COLO668 (cell line): Measurements from ENCODE around the gene PATJ.

Experiments
- DNase-seq: peaks from one replicate; lab custom pipeline; 2025; ENCODE audit not compliant: unreplicated experiment; lab: John Stamatoyannopoulos, UW

The PATJ gene

DNA sequence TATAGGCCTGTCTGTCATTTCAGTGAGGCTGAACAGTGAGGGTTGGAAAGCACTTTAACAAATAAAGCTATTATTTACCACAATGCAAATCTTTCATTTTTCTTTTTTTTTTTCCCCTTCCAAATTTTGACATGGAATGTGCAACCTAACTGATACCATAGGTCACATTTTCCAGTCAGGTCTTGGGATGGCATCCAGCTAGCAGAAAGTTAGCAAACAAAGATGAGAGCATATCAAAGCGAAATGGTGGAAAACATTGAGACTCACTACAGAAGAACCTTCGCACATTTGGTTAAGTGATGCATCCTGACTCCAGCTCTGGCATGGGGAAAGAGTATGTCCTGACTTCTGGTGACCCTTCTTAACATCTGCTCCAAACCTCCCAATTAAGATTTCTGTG is 347.3 kb downstream of the PATJ start:
- no peak for DNase-seq

DNA sequence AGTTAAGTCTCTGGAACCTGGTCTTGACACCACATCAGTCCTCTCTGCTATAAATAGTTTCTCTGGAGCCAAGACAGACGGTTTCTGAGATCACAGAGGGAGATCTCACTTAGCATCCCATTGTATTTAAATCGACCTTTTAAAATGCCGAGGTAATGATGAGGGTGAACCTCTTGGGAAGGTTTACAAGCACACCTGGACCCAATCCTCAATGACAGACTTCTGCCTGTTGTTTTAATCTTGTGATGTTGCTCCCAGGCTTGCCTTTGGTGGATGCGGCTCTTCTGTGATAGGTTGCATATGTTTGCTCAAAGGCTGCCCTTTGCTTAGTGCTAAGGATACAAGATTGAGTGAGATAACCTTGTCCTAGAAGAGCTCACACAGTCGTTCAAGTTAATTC is 347.7 kb downstream of the PATJ start:
- no peak for DNase-seq

DNA sequence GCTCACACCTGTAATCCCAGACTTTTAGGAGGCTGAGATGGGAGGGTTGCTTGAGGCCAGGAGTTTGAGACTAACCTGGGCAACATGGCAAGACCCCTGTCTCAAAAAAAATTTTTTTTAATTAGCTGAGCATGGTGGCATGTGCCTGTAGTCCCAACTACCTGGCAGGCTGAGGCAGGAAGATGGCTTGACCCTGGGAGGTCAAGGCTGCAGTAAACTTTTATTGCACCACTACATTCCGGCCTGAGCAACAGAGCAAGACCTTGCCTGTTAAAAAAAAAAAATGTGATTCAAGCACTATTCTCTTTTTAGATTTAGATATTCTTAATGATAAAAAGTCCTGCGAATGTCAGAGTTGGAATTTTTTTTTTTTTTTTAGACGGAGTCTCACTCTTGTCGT is 349.8 kb downstream of the PATJ start:
- DNase-seq: no peak

DNA sequence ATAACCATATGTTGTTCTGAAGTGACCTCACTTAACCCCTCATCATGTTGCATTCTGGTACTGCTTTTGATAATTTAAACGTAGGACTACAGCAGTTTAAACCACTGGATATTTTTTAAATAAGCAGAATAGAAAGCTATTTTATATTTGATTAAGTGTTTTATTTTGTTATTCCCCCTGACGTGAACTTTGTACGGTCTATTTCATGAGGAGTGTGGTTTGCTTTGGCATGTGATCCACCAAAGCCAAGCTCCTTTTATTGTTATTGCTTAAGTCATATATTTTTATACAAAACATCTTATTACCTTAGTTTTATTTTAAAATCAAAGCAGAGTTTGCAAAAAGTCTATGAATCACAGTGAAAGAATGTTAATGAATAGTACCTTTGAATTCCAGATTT is 351.0 kb downstream of the PATJ start:
- no peak for DNase-seq

DNA sequence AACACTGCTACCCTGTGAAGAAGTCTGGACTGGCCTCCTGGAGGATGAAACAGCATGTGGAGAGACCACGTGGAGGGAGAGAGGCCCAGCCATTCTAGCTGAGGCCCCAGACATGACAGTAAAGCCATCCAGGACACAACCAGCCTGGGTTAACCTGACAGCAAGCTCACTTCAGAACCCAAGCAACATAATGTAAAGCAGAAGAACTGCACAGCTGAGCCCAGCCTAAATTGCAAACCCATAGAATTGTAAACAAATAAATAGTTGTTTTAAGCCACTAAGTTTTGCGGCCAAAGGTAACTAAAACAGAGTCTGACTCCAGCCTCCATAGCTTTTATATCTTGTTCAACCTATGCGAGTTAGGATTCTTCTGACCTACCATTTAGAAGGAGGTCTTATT is 355.2 kb downstream of the PATJ start:
- DNase-seq: no peak

DNA sequence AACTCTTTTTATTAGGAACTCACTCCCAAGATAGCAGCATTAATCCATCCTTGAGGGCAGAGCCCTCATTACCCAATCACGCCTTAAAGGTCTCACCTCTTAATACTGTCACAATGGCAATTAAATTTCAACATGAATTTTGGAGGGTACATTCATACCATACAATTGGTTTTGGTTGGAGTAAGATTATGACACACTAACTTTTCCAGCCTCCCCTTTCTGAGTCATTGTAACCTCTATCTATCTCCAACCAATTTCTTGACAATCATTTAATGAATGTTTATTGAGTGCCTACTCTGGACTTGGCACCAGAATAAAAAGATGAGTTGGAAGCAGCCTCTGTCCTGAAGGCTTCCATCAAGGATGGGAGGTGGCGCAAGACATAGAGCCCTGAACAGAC is 358.2 kb downstream of the PATJ start:
- no peak for DNase-seq

DNA sequence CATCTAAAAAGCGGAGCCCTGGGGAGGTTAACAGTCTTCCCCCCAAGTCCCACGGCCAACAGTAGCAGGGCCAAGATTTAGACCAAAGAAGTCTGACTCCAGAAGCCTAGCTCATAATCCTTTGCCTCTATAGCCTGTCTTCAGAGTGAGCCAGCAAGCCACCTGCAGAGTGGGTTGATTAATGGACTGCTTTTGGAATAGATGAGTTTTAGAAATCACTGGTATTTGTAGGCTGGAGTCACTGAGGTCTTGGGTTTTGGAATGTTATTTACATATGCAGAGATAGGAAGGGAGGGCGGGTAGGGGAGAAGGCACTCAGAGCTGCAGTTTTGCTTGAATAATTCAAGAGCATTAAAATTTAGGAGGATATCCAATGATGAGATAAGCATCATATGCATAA is 361.6 kb downstream of the PATJ start:
- DNase-seq: no peak

DNA sequence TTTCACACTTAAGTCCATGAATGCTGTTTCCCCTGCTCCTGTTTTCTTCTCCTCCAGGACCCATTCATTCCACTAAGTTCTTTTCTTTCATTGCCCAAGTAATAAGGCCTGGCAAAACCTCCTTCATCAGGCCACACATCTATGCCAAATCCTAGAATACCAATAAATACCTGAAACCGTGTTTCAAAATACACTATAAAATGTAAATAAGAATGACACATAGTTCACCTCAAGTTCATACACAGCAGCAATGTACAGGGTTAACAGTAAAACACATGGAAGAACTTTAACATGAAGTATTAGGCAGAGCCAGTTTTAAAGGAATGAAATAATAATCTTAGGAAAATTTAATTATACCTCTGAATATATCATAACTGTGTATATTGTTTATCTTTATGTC is 365.6 kb downstream of the PATJ start:
- DNase-seq: no peak

DNA sequence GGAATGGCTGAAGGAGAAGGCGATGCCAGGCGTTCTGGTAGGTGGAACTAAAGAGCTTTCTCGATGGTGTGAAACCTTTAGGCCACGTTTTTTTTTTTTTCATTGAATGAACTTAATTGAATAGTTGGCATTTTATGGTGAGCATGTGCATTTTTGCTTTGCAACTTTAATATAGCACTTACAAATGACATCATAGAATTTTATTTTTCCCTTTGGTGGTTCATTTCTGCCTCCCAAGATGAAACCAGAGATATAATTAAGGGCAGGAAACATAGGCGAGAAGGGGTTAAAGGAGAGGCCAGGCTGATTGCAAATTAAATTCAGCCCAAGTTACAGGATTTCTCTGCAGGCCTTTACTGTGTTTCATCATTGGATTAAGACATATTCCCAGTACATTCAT is 366.8 kb downstream of the PATJ start:
- DNase-seq: no peak

DNA sequence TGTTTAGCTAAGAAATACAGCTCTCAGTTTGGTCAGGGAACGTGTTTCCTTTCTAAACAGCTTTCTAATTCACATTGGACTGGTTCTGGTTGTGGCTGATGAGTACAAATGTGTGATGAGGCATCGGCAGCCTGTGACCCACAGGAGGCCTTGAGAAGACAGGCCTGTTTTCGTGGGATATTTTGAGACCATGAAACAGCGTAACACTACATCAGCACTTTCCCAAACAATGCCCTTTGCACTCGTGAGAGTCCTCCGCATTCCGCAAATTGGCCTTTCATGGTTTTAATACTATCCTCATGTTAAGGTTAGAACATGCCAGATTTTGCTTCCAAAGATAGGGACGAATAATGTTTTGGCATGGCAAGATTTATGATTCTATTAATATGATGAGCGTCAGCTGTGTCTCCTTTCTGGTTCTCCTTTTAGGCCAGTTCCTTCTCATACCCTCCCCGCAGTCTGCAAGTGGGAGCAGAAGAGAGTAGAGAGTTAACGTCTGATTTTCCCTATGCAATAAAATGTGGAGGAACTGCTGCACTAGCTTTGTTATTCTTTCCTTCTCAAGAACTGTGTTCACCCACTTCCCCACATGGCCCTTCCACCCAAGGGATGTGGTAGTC is 368.0 kb downstream of the PATJ start:
- DNase-seq: no peak

DNA sequence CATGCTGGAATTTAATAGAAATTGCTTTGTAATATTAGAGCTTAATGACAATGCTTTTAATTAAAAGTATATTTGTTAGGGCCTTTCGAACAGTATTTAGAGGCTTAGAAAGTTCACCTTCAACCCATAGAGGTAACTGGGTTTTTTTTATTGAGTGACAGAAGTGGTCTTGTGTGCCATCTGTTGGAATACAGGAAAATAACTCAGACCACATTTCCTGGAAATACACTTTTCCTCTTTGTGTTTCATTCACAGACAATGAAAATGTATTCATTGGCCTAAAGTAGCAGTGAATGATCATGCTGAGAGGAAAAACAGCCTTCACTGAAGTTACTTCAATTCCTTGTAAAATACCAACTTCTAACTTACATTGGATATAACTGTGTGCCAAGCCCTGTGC is 368.8 kb downstream of the PATJ start:
- no peak for DNase-seq

DNA sequence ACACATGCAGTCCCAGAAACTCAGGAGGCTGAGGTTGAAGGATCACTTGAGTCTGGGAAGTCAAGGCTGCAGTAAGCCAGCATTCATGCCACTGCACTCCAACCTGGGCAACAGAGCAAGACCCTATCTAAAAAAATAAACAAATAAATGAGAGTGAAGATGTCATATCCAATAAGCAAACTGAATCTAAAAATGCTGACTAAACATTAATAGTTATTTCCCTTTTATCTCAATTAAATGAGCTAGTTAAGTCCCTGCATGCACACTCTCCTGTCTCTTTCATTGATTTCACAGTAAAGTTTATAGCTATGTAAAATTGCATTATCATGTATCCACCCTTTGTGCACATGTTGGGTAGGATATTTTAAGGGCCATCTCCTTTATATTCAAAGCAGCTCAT is 371.2 kb downstream of the PATJ start:
- no peak for DNase-seq

DNA sequence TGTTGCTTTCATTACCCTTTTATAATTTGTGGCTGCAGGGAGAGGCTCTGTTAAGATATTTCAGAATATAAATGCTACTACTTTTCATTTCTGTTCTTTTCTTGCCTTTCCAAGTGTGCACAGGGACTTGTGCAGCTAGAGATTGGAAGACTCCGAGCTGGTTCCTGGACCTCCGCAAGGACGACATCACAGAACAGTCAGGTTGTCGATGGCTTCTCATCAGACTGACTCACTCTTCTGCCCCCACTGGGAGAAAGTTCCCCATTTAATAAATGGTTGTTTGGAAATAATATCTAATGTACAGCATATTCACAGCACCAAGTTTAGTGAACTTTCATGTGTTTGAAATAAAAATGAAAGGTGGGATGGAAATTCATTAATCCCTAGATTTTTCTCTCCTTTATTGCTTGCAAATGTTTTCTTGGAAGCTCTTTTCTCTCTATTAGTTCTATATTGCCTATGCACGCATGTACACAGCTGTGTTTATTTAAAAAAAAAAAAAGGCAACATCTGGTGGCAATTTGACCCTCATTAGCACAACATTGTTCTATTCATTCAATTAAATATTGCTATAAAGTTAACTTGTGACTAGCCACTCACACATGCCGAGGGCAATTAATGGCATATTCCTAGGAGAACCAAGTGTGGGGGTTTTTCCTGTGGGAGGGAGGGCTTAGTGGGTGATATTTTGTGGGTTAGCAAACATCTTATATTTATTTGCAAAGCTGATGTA is 374.9 kb downstream of the PATJ start:
- no peak for DNase-seq

DNA sequence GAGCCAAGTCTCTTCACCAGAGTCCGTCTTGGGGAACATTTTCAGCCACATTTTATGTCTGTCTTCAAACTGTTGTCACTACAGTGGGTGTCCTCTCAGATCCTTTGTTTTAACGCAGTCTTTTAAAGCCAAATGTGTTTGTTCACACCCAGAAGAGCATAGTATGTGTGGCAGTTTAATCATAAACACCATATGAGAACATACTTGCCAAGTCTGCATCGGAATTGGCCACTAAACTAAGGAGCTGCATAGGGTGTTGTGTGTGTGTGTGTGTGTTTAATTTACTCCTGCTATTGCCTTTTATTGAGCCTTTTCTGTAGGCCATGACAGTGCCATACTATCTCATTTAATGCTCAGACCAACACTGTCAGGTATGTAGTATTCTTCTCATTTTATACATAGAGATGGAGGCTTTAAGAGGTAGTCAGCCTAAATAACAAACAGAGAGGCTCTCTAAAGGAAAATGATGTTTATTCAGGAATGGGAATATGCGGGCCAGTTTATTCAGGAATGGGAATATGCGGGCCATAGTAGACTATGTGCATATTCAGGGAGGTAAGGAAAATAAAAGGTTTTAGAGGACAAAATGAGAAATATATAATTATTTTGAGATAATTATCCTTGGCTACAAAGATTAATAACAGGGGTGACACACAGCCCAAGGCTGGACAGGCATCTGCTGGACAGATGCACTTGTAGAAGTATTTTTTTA is 384.5 kb downstream of the PATJ start:
- DNase-seq: no peak

DNA sequence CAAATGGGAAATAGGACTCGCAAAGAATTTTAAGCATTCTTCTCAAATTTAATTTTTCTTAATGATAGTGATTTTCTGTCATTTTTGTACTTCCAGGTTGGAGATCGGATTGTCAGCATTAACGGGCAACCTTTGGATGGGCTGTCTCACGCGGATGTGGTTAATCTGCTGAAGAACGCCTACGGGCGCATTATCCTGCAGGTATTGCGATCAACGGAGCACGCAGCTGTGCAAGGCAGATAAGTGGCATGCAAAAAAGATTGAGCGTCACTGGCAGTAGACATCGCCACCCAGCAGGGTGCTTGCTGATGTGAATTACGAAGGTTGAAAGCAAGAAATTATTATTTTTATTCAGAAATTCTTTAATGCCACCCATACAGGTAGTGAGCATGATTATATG is 386.5 kb downstream of the PATJ start:
- DNase-seq: no peak

DNA sequence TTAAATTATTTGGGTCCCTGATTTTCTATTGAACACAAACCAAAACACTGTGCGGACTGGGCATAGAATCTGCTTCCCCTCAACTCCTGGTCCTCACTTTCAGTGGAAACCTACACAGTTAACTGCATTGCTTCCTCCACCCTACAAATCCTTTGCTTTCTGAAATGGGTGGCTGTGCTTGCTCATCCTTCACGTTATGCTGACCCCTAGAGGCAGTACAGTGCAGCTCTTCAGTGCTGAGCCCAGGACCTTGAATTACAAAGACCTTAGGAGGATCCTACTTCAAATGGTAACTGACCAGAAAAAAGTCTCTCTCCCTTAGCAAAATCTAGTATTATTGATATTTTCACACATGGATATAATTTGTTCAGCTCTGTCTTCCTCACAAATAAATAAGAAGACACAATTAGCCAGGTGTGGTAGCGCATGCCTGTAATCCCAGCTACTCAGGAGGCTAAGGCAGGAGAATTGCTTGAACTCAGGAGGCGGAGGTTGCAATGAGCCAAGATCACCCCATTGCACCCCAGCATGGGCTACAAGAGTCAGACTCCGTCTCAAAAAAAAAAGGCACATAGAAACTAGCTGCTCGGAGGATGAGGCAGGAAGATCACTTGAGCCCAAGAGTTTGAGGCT is 388.9 kb downstream of the PATJ start:
- peak; percentile 29 for DNase-seq

DNA sequence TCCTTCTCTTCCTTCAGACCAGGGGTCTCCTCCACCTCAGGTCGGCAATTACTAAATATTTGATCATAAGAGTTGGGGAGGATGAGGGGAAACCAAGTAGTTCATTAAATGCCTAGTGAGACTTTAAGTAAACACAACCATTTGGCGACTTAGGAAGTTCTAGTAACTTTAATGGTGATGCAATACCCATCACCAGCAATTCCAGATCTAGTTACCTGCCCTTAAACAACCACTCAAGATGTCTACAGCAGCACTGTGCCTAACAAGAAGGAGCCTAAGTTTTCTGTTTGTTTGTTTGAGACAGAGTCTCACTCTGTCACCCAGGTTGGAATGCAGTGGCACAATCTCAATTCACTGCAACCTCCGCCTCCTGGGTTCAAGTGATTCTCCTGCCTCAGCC is 395.7 kb downstream of the PATJ start:
- DNase-seq: no peak

DNA sequence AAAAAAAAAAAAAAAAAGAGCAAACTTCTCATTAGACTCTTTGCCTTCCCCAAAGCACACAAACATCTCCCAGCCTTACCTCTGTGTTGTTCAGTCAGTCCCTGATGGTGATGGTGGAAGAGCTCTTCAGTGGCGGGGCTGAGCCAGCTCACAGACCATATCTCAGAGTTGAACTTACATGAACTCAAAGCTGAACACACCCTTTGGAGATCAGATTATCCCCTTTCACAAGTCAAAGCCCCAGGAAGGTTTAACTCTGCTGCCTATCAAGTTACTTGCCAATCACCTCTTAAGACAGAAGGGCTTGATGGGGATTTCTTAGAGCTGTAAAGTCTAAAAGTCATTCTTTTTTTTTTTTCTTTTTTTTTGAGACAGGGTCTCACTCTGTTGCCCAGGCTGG is 397.1 kb downstream of the PATJ start:
- DNase-seq: no peak

DNA sequence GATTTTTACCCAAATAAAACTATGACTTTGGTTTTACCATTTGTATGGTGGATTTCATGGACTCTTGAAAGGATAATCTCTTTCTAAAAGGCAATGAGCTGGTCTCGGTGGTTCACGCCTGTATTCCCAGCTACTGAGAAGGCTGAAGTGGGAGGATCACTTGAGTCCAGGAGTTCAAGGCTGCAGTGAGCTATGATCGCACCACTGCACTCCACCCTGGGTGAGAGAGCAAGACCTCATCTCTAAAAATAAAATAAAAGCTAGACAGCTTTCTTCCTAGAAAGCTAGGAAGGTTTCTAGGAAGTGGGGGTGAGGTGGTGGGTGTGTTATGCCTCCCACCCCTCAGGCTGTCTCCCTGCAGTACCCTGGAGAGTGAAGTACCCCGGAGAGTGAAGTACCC is 398.4 kb downstream of the PATJ start:
- DNase-seq: no peak

DNA sequence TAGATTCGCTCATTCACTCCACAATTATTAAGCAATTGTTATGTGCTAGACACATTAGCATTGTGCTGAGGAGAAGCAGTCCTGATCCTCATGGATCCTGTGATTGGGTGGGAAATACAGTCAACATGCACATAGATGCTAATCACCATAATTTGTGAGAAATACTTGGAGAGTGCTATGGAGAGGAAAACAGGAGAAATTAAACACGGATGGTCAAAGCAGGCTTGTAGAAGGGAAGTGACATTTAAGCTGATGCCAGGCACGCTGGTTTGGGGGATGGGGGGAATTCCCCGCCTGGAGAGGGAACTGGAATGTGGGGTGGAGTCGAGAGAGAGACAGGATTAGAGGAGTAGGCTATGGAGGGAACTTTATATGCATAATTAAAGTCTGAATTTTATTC is 400.2 kb downstream of the PATJ start:
- no peak for DNase-seq

DNA sequence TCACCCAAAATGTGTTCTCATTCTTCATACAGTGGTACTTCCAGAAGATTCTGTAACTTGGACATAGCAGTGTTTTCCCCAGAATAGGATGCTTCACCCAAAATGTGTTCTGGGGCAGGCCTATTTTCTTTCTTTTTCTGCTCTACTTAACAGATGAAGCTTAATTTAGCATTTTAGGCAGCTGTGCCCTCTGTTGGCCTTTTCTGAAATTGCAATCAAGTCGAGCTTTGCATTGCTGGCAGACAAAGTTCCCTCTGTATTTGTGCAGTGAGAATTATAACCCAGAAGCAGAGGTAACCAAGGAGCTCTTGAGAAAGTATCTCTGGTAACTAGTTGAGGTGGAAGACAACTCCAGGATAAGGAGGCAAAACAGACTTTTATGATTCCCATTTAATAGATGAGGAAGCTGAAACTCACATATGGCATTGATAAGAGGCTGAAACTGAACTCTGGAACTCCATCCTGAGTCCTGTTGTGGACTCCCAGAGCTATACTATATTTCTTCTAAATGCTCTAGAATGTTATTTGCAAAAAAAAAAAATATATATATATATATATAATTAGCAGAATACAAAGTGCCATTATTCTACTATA is 402.1 kb downstream of the PATJ start:
- peak; percentile 47 for DNase-seq

DNA sequence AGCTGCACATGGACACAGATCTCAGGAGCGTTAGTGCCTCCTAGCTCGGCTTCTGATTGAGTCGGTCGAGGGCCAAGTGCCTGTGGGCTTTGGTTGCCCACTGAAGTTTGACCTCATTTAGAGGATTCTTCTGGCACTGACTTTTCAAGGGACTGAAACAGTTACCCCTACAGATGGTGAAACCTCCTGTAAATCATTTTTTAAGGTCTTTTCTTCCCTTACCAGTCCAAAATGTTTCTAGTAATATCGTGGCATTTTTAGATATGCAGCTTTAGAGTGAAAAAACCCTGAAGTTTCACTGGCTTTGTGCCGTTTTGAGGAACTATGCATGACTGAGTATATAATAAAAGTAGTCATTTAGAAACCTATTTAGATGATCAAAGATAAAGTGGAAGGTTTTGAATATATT is 417.7 kb downstream of the PATJ start:
- DNase-seq: no peak
